BJ (cell line): ENCODE data around the gene USP13. TPM values are rescaled to one million over a fixed set of nuclear protein-coding genes. Genes with fewer than 3 reads are reported as not detected.

Experiments used
- CTCF ChIA-PET: fragments of 350-600 bp; formaldehyde crosslinking; extraction: SDS; loops from one replicate; lab custom pipeline; 2021; ENCODE audit warnings: antibody characterized with exemption, inconsistent platforms; lab: Yijun Ruan, JAX
- POLR2A ChIA-PET: fragments of 300-600 bp; sonication (Branson Sonifier 250); formaldehyde crosslinking; extraction: SDS; loops from one replicate; lab custom pipeline; 2021; ENCODE audit warnings: antibody characterized with exemption; lab: Charles Lee
- DNase-seq: peaks from one replicate; pipeline ENCODE4 v3.0.0-alpha.2; 2011; ENCODE audit warnings: low read depth
- H3K27me3 ChIP-seq: 2 replicates; pipeline ENCODE4 v1.6.0; 2011; ENCODE audit warnings: low read length; ENCODE audit not compliant: control insufficient read depth, insufficient read depth
- H3K36me3 ChIP-seq: 2 replicates; pipeline ENCODE4 v1.5.1; 2011; ENCODE audit warnings: low read length; ENCODE audit not compliant: control insufficient read depth, insufficient read depth
- H3K4me3 ChIP-seq: 2 replicates; pipeline ENCODE4 v1.5.1; 2011; ENCODE audit warnings: low read depth, mild to moderate bottlenecking, control low read depth, low read length
- polyA plus RNA-seq: library from polyadenylated mRNA; depleted of rRNA; stranded (reverse); fragments of >200 nt; gene quantifications from 2 replicates; pipeline ENCODE4 v1.2.3, GENCODE V29; 2011
- TF ChIP-seq, protein P1 (sequence below): IDR thresholded peaks from 2 replicates; pipeline ENCODE4 v1.5.1; 2011; ENCODE audit warnings: low read depth, mild to moderate bottlenecking, control low read depth, inconsistent platforms, low read length, moderate library complexity; ENCODE audit not compliant: insufficient read depth

USP13 gene
- polyA plus RNA-seq, 1 experiment: 10.5 TPM

GRCh38 chr3:179797192-179797591 lies 144.4 kb downstream of the USP13 start:
- Histone ChIP-seq H3K27me3 (no peaks in the 10 kb centered on the region), H3K36me3 (no peaks in the 10 kb centered on the region), H3K4me3 (no peak overlapping the region)
- no peak for DNase-seq
- TF ChIP-seq, protein P1, sequence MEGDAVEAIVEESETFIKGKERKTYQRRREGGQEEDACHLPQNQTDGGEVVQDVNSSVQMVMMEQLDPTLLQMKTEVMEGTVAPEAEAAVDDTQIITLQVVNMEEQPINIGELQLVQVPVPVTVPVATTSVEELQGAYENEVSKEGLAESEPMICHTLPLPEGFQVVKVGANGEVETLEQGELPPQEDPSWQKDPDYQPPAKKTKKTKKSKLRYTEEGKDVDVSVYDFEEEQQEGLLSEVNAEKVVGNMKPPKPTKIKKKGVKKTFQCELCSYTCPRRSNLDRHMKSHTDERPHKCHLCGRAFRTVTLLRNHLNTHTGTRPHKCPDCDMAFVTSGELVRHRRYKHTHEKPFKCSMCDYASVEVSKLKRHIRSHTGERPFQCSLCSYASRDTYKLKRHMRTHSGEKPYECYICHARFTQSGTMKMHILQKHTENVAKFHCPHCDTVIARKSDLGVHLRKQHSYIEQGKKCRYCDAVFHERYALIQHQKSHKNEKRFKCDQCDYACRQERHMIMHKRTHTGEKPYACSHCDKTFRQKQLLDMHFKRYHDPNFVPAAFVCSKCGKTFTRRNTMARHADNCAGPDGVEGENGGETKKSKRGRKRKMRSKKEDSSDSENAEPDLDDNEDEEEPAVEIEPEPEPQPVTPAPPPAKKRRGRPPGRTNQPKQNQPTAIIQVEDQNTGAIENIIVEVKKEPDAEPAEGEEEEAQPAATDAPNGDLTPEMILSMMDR: no peak
- POLR2A ChIA-PET: no interaction called here
- CTCF ChIA-PET: no interaction called here

DNA sequence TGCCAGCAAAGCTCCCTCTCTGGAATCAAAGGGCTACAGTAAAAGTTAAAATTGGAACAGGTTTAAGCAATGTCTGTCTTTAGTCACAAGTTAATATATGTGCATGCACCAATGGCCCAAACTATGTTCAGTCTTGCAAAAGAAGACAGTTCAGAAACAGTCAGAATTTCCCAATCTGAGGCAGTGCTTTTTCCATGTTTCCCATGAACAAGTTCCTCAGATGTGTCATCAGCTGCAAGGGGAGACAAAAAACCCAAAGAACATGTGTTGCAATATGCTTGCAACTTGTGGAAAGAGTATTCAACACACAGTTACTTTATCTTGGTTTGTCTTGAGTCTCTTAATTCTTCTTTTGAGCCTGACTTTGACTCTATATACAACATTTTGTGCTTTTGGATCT lies 148.4 kb downstream of the USP13 start:
- Histone ChIP-seq H3K4me3 (no peak overlapping the region), H3K36me3 (no peaks in the 10 kb centered on the region), H3K27me3 (no peaks in the 10 kb centered on the region)
- DNase-seq: peak; percentile 73
- TF ChIP-seq, protein P1: no peak
- POLR2A ChIA-PET: no interaction called here
- CTCF ChIA-PET: interaction anchor here (1.1 kb wide), 1 partner anchor 151 kb away, joined by 3 read pairs; no protein-coding TSS in a partner anchor

DNA sequence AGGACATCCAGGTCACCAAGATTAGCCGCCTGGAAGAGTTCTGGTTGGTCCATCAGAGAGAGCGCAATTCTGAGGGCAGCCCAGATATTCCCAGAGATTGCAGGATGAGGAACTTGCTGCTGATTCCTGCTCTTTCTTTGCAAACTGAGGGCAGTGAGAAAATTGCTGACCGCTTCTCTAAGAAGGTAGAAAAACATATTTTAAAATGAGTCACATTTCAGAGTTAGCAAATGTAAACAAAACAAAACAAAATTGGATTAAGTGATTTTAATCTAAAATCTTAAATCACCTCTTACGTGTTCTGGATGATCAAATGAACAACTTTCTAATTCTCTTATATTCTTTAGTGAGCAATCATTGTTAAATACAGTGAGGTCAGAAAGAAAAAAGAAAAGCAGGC lies 149.0 kb downstream of the USP13 start:
- H3K27me3 ChIP-seq: no peaks in the 10 kb centered on the region
- DNase-seq: no peak
- H3K4me3 ChIP-seq: no peak overlapping the region
- no peaks in the 10 kb centered on the region for H3K36me3 ChIP-seq
- TF ChIP-seq, protein P1: no peak
- POLR2A ChIA-PET: no interaction called here
- CTCF ChIA-PET: interaction anchor here (1.1 kb wide), 1 partner anchor 152 kb away, joined by 3 read pairs; no protein-coding TSS in a partner anchor

- CTCF ChIA-PET: no interaction called here
- no peaks in the 10 kb centered on the region for H3K36me3 ChIP-seq
- DNase-seq: peak; percentile 1
- POLR2A ChIA-PET: no interaction called here
- TF ChIP-seq, protein P1: no peak
- H3K27me3 ChIP-seq: no peaks in the 10 kb centered on the region
- H3K4me3 ChIP-seq: no peak overlapping the region
Observed at GRCh38 chr3:179806177-179806576, 153.3 kb downstream of the USP13 start.

- ChIA-PET CTCF (no interaction called here), POLR2A (no interaction called here)
- Histone ChIP-seq H3K36me3 (no peaks in the 10 kb centered on the region), H3K4me3 (no peak overlapping the region), H3K27me3 (no peaks in the 10 kb centered on the region)
- TF ChIP-seq, protein P1: no peak
- no peak for DNase-seq
Observed at GRCh38 chr3:179807588-179807987, 154.7 kb downstream of the USP13 start.
